Kidney epithelial cell (primary cell): ENCODE results near the gene MCOLN1. TPM values are rescaled to one million over a fixed set of nuclear protein-coding genes. Genes with fewer than 3 reads are reported as not detected.
A peak's percentile ranks its signal among the peaks of the same experiment; 100 is the strongest.

Experiments
- DNase-seq: peaks from one replicate; pipeline ENCODE4 v3.0.0-alpha.2; 2010; ENCODE audit warnings: low read depth
- H3K27me3 ChIP-seq: 2 replicates; pipeline ENCODE4 v1.6.0; 2011; ENCODE audit warnings: low read length; ENCODE audit not compliant: control insufficient read depth, insufficient read depth
- H3K36me3 ChIP-seq: 2 replicates; pipeline ENCODE4 v1.5.1; 2011; ENCODE audit warnings: low read length; ENCODE audit not compliant: control insufficient read depth, insufficient read depth
- H3K4me3 ChIP-seq: 2 replicates; pipeline ENCODE4 v1.5.1; 2011; ENCODE audit warnings: low read depth, mild to moderate bottlenecking, control low read depth, low read length
- total RNA-seq: library from RNA; depleted of rRNA; stranded (reverse); fragments of >200 nt; gene quantifications from 2 replicates; pipeline ENCODE4 v1.2.3, GENCODE V29; 2015
- TF ChIP-seq, protein P1 (sequence below): IDR thresholded peaks from 2 replicates; pipeline ENCODE4 v1.5.1; 2011; ENCODE audit warnings: mild to moderate bottlenecking, moderate library complexity, low read length, control low read depth, inconsistent platforms; ENCODE audit not compliant: insufficient read depth, poor library complexity, severe bottlenecking

Gene MCOLN1
- total RNA-seq, 1 donor from 2014 or later = 13.7 TPM

DNA sequence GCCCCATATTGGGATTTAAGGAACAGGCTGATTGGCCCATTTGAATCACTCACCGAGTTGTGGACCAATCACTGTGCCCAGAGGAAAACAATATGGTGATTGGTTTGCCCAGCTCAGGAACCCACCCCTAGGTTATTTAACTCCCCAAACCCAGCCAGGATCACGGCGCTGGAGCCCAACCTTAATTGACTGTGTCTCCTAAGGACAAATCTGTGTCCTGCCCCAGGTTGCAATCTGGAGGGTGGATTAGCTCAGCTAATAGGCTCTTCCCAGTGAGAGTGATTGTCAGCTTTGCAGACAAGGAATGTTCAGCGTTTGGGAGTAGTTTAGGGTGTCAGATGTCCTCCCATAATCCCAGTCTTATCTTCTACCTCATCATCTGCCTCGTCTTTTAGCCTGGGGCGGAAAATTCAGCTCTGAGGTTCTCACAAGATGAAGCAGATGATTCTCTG lies 10.0 kb upstream of the MCOLN1 start:
- TF ChIP-seq, protein P1, sequence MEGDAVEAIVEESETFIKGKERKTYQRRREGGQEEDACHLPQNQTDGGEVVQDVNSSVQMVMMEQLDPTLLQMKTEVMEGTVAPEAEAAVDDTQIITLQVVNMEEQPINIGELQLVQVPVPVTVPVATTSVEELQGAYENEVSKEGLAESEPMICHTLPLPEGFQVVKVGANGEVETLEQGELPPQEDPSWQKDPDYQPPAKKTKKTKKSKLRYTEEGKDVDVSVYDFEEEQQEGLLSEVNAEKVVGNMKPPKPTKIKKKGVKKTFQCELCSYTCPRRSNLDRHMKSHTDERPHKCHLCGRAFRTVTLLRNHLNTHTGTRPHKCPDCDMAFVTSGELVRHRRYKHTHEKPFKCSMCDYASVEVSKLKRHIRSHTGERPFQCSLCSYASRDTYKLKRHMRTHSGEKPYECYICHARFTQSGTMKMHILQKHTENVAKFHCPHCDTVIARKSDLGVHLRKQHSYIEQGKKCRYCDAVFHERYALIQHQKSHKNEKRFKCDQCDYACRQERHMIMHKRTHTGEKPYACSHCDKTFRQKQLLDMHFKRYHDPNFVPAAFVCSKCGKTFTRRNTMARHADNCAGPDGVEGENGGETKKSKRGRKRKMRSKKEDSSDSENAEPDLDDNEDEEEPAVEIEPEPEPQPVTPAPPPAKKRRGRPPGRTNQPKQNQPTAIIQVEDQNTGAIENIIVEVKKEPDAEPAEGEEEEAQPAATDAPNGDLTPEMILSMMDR = no peak
- H3K36me3 ChIP-seq = no peaks in the 10 kb centered on the region
- H3K4me3 ChIP-seq = no peak overlapping the region
- no peaks in the 10 kb centered on the region for H3K27me3 ChIP-seq
- no peak for DNase-seq

DNA sequence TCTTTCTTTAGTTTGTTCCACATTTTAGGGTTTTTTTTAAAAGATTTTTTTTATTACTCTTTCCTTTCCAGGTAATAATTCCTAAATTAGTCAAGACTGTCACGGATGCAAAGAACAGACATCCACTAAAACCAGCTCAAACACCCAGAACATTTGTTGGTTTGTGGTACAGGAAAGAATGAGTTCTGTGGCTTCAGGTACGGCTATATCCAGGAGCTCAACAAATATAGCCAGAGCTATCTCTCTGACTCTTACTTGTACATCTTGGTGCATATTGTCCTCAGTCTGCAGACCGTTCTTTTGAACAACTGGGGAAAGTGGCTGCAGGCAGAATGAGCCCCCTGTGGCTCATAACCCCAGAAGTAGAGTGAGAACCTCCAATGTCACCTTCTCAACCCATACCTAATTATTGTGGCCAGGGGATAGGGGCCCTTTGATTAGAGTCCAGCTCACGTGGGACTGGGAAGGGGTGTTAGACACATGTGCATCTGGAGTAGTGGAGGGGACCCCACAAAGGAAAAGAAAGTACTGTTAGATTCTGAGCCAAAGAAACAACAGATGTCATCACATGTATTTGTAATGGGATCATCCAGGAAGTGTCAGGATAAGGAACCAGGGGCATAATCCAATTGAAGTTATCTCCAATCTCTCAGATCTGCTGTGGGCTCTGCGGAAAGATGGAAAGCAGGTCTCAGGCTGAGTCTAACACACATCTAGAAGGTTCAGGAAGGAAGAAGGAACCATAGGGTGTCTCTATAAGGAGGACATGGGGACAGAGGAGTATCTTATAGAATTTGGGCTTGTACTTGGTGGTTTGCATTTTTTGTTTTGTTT lies 8.4 kb upstream of the MCOLN1 start:
- TF ChIP-seq, protein P1 = no peak
- Histone ChIP-seq H3K36me3 (no peaks in the 10 kb centered on the region), H3K4me3 (no peak overlapping the region), H3K27me3 (no peaks in the 10 kb centered on the region)
- no peak for DNase-seq

DNA sequence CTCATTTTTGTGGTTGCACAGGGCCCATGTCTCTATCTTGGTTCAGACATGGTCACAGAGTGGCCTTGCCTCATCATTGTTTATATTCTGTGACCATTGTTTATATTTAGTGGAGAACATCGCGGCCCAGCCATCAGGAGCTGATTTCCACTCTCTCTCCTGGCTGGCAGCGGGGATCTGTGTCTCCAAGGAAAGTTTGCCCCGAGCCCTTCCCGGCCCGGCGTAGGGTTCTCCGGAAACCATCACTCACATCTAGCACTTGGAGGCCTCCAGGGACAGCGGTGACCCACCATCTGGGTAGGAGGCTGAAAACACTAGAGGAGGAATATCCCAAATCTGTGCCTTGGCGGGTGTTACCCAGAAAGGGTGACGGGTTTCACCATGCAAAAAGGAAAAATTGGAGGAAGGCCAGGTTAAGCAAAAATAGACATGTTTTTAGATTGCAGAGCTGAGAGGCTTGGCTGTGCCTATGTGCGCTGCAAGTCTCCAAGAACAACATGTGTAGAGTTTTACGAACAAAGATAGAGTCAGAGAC lies 7.2 kb upstream of the MCOLN1 start:
- TF ChIP-seq, protein P1 = no peak
- no peaks in the 10 kb centered on the region for H3K27me3 ChIP-seq
- H3K4me3 ChIP-seq = peak overlapping the region; percentile 84
- H3K36me3 ChIP-seq = no peaks in the 10 kb centered on the region
- DNase-seq = no peak

DNA sequence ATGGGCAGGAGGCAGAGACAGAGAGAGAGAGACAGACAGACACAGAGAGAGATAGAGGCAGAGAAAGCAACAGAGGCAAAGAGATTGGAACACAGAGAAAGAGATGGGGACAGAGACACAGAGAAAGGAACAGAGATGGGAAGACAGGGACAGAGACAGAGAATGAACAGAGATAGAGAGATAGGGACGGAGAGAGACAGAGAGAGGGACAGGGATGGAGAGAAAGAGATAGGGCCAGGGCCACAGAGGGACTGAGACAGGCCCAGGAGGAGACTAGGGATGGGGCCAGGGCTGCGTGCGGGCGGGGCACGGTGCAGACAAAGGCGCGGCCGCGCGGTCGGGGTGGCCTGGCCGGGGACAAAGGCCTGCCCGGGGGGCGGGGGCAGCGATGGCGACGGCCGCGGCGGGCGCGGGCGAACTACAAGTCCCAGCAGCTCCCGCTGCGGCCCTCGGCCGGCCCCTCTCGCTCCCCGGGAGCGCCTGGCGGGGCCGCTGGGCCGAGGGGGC lies 6.7 kb upstream of the MCOLN1 start, which contains the start of gene ZNF358:
Gene ZNF358 (plus strand): TSS at position 459 of the 507 bp plus-strand sequence. CDS start 3,140 bp downstream, outside the sequence.
- TF ChIP-seq, protein P1 = no peak
- Histone ChIP-seq H3K36me3 (no peaks in the 10 kb centered on the region), H3K4me3 (peak within 1 kb of the TSS; percentile 84), H3K27me3 (no peaks in the 10 kb centered on the region)
- DNase-seq = no peak

DNA sequence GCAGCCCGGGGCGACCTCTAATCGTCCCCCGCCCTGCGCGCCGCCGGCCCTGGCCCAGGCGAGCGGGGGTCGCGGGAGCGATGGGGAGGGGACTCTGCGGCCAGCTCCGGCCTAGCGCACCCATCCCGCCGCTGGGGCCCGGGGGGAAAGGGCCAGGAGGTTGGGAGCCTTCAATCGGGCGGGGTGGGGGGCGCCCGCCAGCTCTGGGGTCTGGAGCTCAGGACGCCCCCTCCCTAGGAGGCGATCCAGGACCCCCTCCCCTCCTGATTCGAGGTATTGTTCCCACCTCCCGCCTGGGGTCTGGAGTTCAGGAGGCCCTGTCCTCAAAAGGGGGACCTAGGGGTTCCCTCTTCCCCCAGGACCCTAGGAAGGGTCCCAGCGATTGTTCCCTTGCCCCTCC lies 6.1 kb upstream of the MCOLN1 start:
- TF ChIP-seq, protein P1 = no peak
- DNase-seq = no peak
- H3K27me3 ChIP-seq = no peaks in the 10 kb centered on the region
- peak overlapping the region; percentile 84 for H3K4me3 ChIP-seq
- no peaks in the 10 kb centered on the region for H3K36me3 ChIP-seq
